Measurements from ENCODE around the gene ZCCHC8.

The ZCCHC8 gene

DNA sequence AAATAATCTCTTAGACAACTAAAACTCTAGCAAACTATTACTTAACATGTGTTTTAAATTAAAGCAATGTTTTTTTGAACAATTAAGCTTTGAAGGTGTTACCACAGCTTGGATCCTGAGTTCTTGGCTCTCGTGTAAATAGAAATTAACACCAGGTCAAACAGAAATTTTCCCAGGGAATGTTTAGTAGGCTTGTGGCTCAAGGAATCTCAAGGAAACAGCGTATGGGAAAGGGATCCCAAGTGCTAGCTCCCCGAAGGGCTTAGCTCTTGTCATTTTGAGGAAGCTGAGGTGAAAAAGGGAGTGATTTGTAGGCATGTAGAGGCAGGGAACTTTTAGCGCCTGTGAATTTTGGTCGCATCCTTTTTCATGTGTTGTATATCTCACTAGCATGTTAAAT is 37.8 kb upstream of the ZCCHC8 start:
- no peak for DNase-seq (ENCODE audit: low read depth in 1 of 2, low spot score in 1 of 2)
- H3K27me3 ChIP-seq (ENCODE audit: insufficient read depth, poor library complexity, severe bottlenecking) = no peaks in the 10 kb centered on the region
- H3K4me3 ChIP-seq (replicated peaks; ENCODE audit: insufficient read depth, low read length) = no peak overlapping the region
- no peak overlapping the region for H3K27ac ChIP-seq (replicated peaks)
- no peak for TF ChIP-seq POLR2AphosphoS5 (IDR thresholded peaks at IDR 0.05; ENCODE audit: low read depth)
- TF ChIP-seq, protein P1, sequence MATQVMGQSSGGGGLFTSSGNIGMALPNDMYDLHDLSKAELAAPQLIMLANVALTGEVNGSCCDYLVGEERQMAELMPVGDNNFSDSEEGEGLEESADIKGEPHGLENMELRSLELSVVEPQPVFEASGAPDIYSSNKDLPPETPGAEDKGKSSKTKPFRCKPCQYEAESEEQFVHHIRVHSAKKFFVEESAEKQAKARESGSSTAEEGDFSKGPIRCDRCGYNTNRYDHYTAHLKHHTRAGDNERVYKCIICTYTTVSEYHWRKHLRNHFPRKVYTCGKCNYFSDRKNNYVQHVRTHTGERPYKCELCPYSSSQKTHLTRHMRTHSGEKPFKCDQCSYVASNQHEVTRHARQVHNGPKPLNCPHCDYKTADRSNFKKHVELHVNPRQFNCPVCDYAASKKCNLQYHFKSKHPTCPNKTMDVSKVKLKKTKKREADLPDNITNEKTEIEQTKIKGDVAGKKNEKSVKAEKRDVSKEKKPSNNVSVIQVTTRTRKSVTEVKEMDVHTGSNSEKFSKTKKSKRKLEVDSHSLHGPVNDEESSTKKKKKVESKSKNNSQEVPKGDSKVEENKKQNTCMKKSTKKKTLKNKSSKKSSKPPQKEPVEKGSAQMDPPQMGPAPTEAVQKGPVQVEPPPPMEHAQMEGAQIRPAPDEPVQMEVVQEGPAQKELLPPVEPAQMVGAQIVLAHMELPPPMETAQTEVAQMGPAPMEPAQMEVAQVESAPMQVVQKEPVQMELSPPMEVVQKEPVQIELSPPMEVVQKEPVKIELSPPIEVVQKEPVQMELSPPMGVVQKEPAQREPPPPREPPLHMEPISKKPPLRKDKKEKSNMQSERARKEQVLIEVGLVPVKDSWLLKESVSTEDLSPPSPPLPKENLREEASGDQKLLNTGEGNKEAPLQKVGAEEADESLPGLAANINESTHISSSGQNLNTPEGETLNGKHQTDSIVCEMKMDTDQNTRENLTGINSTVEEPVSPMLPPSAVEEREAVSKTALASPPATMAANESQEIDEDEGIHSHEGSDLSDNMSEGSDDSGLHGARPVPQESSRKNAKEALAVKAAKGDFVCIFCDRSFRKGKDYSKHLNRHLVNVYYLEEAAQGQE (IDR thresholded peaks at IDR 0.05; ENCODE audit: insufficient replicate concordance, low read depth) = no peak
- no peak for TF ChIP-seq SPI1 (IDR thresholded peaks at IDR 0.05; ENCODE audit: borderline replicate concordance, low read depth)
- TF ChIP-seq GABPA (IDR thresholded peaks at IDR 0.05; ENCODE audit: low read depth) = no peak
- TF ChIP-seq, protein P2, sequence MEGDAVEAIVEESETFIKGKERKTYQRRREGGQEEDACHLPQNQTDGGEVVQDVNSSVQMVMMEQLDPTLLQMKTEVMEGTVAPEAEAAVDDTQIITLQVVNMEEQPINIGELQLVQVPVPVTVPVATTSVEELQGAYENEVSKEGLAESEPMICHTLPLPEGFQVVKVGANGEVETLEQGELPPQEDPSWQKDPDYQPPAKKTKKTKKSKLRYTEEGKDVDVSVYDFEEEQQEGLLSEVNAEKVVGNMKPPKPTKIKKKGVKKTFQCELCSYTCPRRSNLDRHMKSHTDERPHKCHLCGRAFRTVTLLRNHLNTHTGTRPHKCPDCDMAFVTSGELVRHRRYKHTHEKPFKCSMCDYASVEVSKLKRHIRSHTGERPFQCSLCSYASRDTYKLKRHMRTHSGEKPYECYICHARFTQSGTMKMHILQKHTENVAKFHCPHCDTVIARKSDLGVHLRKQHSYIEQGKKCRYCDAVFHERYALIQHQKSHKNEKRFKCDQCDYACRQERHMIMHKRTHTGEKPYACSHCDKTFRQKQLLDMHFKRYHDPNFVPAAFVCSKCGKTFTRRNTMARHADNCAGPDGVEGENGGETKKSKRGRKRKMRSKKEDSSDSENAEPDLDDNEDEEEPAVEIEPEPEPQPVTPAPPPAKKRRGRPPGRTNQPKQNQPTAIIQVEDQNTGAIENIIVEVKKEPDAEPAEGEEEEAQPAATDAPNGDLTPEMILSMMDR (IDR thresholded peaks at IDR 0.05; ENCODE audit: insufficient read depth, low read length) = no peak

DNA sequence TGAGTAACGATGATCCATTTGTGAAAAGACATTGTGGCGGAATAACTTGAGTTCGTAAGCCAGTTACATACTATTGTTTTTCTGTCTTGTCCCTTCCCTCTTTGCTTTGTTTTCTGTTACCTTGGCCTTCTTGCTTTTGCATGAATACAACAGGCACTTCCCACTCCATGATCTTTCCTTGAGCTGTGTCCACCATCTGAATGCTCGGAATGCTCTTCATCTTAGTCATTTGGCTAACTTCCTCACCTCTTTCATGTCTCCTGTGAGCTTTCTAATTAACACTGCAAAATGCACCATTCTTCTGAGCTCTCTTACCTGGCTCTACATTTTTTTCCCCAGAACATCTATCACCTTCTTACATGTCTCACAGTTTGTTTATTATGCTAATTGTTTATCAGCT is 36.3 kb upstream of the ZCCHC8 start:
- no peak for DNase-seq (ENCODE audit: low read depth in 1 of 2, low spot score in 1 of 2)
- no peak overlapping the region for H3K27ac ChIP-seq (replicated peaks)
- H3K27me3 ChIP-seq (ENCODE audit: insufficient read depth, poor library complexity, severe bottlenecking) = no peaks in the 10 kb centered on the region
- no peak overlapping the region for H3K4me3 ChIP-seq (replicated peaks; ENCODE audit: insufficient read depth, low read length)
- no peak for TF ChIP-seq SPI1 (IDR thresholded peaks at IDR 0.05; ENCODE audit: borderline replicate concordance, low read depth)
- TF ChIP-seq, protein P1 (IDR thresholded peaks at IDR 0.05; ENCODE audit: insufficient replicate concordance, low read depth) = no peak
- TF ChIP-seq, protein P2 (IDR thresholded peaks at IDR 0.05; ENCODE audit: insufficient read depth, low read length) = no peak
- TF ChIP-seq POLR2AphosphoS5 (IDR thresholded peaks at IDR 0.05; ENCODE audit: low read depth) = no peak
- TF ChIP-seq GABPA (IDR thresholded peaks at IDR 0.05; ENCODE audit: low read depth) = no peak

DNA sequence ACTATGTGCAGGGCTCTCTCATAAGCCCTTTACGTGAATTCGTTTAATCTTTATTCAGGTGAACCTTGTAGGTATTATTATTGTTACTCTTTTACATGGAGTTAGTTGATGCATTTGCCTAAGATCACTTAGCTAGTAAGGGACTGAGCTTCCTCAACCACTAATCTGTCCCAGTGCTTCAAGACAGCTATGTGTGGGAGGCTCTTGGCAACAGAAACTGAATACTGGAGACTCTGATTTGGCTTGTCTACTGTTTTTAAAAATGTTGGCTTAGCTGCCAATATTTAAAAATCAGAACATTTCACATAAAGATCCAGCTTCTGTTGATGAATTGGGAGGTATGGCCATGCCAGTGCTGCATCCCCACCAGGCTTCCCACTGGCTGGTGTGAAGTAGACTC is 33.1 kb upstream of the ZCCHC8 start:
- TF ChIP-seq, protein P1 (IDR thresholded peaks at IDR 0.05; ENCODE audit: insufficient replicate concordance, low read depth) = no peak
- TF ChIP-seq SPI1 (IDR thresholded peaks at IDR 0.05; ENCODE audit: borderline replicate concordance, low read depth) (no peak), POLR2AphosphoS5 (IDR thresholded peaks at IDR 0.05; ENCODE audit: low read depth) (no peak), GABPA (IDR thresholded peaks at IDR 0.05; ENCODE audit: low read depth) (no peak)
- TF ChIP-seq, protein P2 (IDR thresholded peaks at IDR 0.05; ENCODE audit: insufficient read depth, low read length) = no peak
- Histone ChIP-seq H3K4me3 (replicated peaks; ENCODE audit: insufficient read depth, low read length) (no peak overlapping the region), H3K27ac (replicated peaks) (no peak overlapping the region), H3K27me3 (ENCODE audit: insufficient read depth, poor library complexity, severe bottlenecking) (no peaks in the 10 kb centered on the region)
- no peak for DNase-seq (ENCODE audit: low read depth in 1 of 2, low spot score in 1 of 2)
